Esophagus squamous epithelium (tissue), 5 donors: ENCODE results near the gene KCNK17. TPM values are rescaled to one million over a fixed set of nuclear protein-coding genes. Genes with fewer than 3 reads are reported as not detected.

ENCODE experiments used
- DNase-seq: peaks from one replicate; lab custom pipeline; 2025; lab: John Stamatoyannopoulos, UW
- H3K27ac ChIP-seq, 4 donors: fragments of 200-600 bp; sonication (generic); one replicate each; pipeline ENCODE4 v1.5.1; 2016 to 2019; ENCODE audit warnings: mild to moderate bottlenecking in 1 of 4
- H3K27me3 ChIP-seq, 4 donors: fragments of 200-600 bp; sonication (generic); 1 replicate in 3 of 4; 2 replicates in 1 of 4; pipeline versions ENCODE4 v1.5.1 to v1.6.0; 2017 to 2021; ENCODE audit warnings: antibody characterized with exemption in 1 of 4
- H3K36me3 ChIP-seq, 3 donors: fragments of 200-600 bp; sonication (generic); one replicate each; pipeline ENCODE4 v1.5.1; 2016 to 2019
- H3K4me1 ChIP-seq, 3 donors: fragments of 200-600 bp; sonication (generic); one replicate each; pipeline ENCODE4 v1.5.1; 2017 to 2019
- H3K4me3 ChIP-seq, 4 donors: fragments of 200-600 bp; sonication (generic); 1 replicate in 3 of 4; 2 replicates in 1 of 4; pipeline ENCODE4 v1.5.1; 2016 to 2019; ENCODE audit warnings: mild to moderate bottlenecking in 2 of 4, moderate library complexity in 1 of 4
- H3K9me3 ChIP-seq, 3 donors: fragments of 200-600 bp; sonication (generic); one replicate each; pipeline ENCODE4 v1.5.1; 2016 to 2019
- CTCF ChIP-seq, 6 experiments: fragments of 450-650 bp in 4 of 6; fragments of 200-600 bp in 2 of 6; sonication (generic) in 2 of 6; IDR thresholded peaks; one replicate each; pipeline ENCODE4 v1.5.1; 2016 to 2019; ENCODE audit warnings: antibody characterized with exemption in 6 of 6, mild to moderate bottlenecking in 4 of 6, moderate library complexity in 4 of 6
- POLR2A ChIP-seq, 4 donors: fragments of 450-650 bp; IDR thresholded peaks; one replicate each; pipeline ENCODE4 v1.6.1; 2017; ENCODE audit warnings: antibody characterized with exemption in 4 of 4, mild to moderate bottlenecking in 4 of 4, moderate library complexity in 3 of 4
- WGBS, 2 donors: methylation state at CpG; one replicate each; pipeline ENCODE4 v1.1.5; 2018; 5-methylcytosine and 5-hydroxymethylcytosine counted together
- intact Hi-C: fragments of 100-400 bp; cut with DNase I; formaldehyde crosslinking; loops from one replicate; pipeline ENCODE4 v1.15.0; 2022
- total RNA-seq, 4 donors: library from RNA; depleted of rRNA; stranded (reverse); fragments of >200 nt; gene quantifications; one replicate each; pipeline ENCODE4 v1.1.0, GENCODE V29; 2016
- donor health status: DM: yes; HTN: yes; CAD: no.

Gene KCNK17
- total RNA-seq, 4 donors from 2014 or later: 0.31 to 1.2 (median 1.1) TPM; not detected in 1

DNA sequence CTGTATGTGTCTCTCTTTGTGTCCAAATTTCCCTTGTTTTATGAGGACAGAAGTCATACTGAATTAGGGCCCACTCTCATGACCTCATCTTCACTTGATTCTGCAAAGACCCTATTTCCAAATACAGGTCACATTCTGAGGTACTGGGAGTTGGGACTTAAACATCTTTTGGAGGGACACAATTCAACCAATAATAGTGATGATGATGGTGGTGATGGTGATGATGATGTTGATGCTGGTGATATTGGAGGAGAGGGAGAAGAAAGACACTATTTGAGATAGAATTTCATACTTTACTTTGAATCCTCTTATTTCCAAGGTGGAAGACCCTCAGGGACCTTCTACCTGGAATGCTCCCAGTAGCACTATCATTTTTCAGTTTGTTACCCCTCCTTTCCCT lies 63.7 kb downstream of the KCNK17 start:
- H3K36me3 ChIP-seq: no peaks in the 10 kb centered on the region
- TF ChIP-seq CTCF (IDR thresholded peaks at IDR 0.05) (no peak), POLR2A (IDR thresholded peaks at IDR 0.05) (no peak)
- DNase-seq: no peak
- no peaks in the 10 kb centered on the region for H3K9me3 ChIP-seq
- H3K27ac ChIP-seq: no peak overlapping the region
- no peak overlapping the region for H3K4me3 ChIP-seq
- intact Hi-C loops: no loop called here
- H3K27me3 ChIP-seq: peaks cover 0 to 9% (median 0%) of the 10 kb centered on the region in 4 donors
- peaks cover 0 to 9% (median 0%) of the 10 kb centered on the region in 3 donors for H3K4me1 ChIP-seq

DNA sequence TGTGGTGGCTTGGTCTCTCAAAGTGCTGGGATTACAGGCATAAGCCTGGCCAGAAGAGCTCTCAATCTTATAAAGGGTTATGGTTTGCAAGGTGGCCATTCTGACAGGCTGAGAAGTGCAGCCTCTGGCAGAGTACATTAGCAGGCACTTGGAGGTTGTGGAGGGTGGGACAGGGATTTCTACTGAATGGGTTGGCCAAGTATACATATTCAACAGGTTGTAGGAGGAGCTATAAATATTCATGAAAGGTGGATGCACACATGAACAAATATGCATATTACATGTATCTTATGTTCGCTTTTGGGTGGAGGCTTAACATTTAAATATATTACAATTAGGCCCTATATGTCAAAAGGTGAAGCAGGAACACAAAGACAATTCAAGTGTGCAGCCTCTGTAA lies 64.9 kb downstream of the KCNK17 start:
- Histone ChIP-seq H3K27me3 (peaks cover 0 to 7% (median 0%) of the 10 kb centered on the region in 4 donors), H3K36me3 (no peaks in the 10 kb centered on the region), H3K4me1 (peaks cover 0 to 12% (median under 1%) of the 10 kb centered on the region in 3 donors), H3K4me3 (no peak overlapping the region), H3K27ac (no peak overlapping the region), H3K9me3 (no peaks in the 10 kb centered on the region)
- intact Hi-C loops: no loop called here
- TF ChIP-seq POLR2A (IDR thresholded peaks at IDR 0.05) (no peak), CTCF (IDR thresholded peaks at IDR 0.05) (no peak)
- DNase-seq: no peak
- 90 to 92% methylated on average over 1 of the region's 1 CpG for WGBS, 2 donors

Other genes with a start within 250 kb of the KCNK17 start
- gene SAYSD1, start 199.2 kb downstream of the KCNK17 start, total RNA-seq: 10 to 100 TPM; 11.0 to 12.6 (median 11.6) TPM
- 10 to 100 TPM in 2 of 4 donors, 1 to 10 TPM in 2; 6.1 to 11.0 (median 8.7) TPM for gene KCNK5, start 84.9 kb downstream of the KCNK17 start, total RNA-seq
- gene KCNK16, start 8.3 kb upstream of the KCNK17 start, total RNA-seq: not detected